Measurements from ENCODE around the gene STPG2. TPM values are rescaled to one million over a fixed set of nuclear protein-coding genes. Genes with fewer than 3 reads are reported as not detected.

Gene STPG2
- total and polyA plus RNA-seq, 2 of the 8 experiments (the other 6 are each of a cell fraction or from before 2014, with no cell fraction given) = 0.03 TPM; not detected in 1

DNA sequence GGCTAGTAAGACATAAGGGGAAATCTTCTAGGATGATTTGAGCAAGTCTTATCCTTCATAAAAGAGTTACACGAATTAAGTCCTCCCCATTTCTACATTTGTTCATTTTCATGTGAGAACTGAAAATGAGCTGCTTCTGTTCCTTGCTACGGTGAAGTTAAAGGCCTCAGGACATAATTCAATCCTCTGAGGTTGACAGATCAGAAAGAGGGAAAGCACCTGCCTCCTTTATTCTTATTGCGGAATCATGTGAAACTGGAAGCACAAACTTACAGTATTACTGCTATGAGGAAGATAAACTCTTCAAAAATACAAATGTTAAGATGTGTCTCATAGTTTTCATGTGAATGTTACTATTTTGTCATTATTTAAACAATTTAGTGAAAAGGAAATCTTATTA lies 395.3 kb downstream of the STPG2 start:
- no peak overlapping the region for H3K4me3 ChIP-seq (ENCODE audit: extremely low read depth in 1 of 4, insufficient read depth in 2 of 4, low read depth in 3 of 4, low read length in 4 of 4)
- H3K18ac ChIP-seq (ENCODE audit: extremely low read depth, low read length) = no peak overlapping the region
- H3K23me2 ChIP-seq (ENCODE audit: low read depth, low read length) = no peaks in the 10 kb centered on the region
- FAIRE-seq (no peak), DNase-seq (ENCODE audit: low read depth in 1 of 2, low spot score in 2 of 2) (no peak)
- H4K20me1 ChIP-seq (replicated peaks in 1 of 2; ENCODE audit: control insufficient read depth in 1 of 2, insufficient read depth in 2 of 2, low read length in 2 of 2) = no peaks in the 10 kb centered on the region
- WGBS, 2 experiments (ENCODE audit: extremely low coverage in 1 of 2, insufficient coverage in 1 of 2, insufficient read length in 1 of 2, insufficient replicate concordance in 2 of 2, low coverage in 1 of 2, low lambda C conversion rate in 2 of 2, missing lambda C conversion rate in 1 of 2) = 87% methylated on average over 3 of the region's 3 CpGs; no CpG with 5 or more reads in 1 of the 2 experiments
- no peaks in the 10 kb centered on the region for H3K9me3 ChIP-seq (ENCODE audit: insufficient read depth in 2 of 2, low read depth in 1 of 2, low read length in 1 of 2)
- H3K23ac ChIP-seq (ENCODE audit: insufficient read length) = no peak overlapping the region
- no peak overlapping the region for H3K4me2 ChIP-seq (ENCODE audit: insufficient read depth in 1 of 2, low read depth in 2 of 2, low read length in 2 of 2)
- H3K27ac ChIP-seq (ENCODE audit: low read depth, low read length) = no peak overlapping the region
- no peak overlapping the region for H4K5ac ChIP-seq (ENCODE audit: insufficient read length, low read depth, low read length)
- H2AK5ac ChIP-seq (ENCODE audit: low read depth, low read length) = no peak overlapping the region
- H3K79me1 ChIP-seq (ENCODE audit: low read depth, low read length) = no peaks in the 10 kb centered on the region
- POLR2A ChIA-PET (ENCODE audit: partially characterized antibody) = no interaction called here
- no peak overlapping the region for H2AFZ ChIP-seq (ENCODE audit: low read length)
- H3K79me2 ChIP-seq (ENCODE audit: control insufficient read depth in 1 of 2, insufficient read depth in 2 of 2, low read length in 2 of 2) = no peaks in the 10 kb centered on the region
- no peak overlapping the region for H4K8ac ChIP-seq (ENCODE audit: extremely low read depth, insufficient read depth, low read length)
- H2BK5ac ChIP-seq (ENCODE audit: low read depth, low read length) = no peak overlapping the region
- no peak overlapping the region for H3K4ac ChIP-seq (replicated peaks; ENCODE audit: insufficient read length, low read depth, low read length)
- TF ChIP-seq CBX8 (IDR thresholded peaks at IDR 0.05; ENCODE audit: borderline replicate concordance, low read depth, low read length) (no peak), ASH2L (IDR thresholded peaks at IDR 0.05; ENCODE audit: low read length) (no peak), RBBP5 (IDR thresholded peaks at IDR 0.05; ENCODE audit: borderline replicate concordance, low read depth, low read length) (no peak), TBP (IDR thresholded peaks at IDR 0.05; ENCODE audit: low read depth, low read length) (no peak), TEAD4 (IDR thresholded peaks at IDR 0.05; ENCODE audit: low read depth, low read length) (no peak)
- H3K27me3 ChIP-seq (replicated peaks in 1 of 4; ENCODE audit: control insufficient read depth in 3 of 4, extremely low read depth in 1 of 4, insufficient read depth in 3 of 4, low read length in 3 of 4) = no peaks in the 10 kb centered on the region
- H3K4me1 ChIP-seq (replicated peaks in 1 of 4; ENCODE audit: control insufficient read depth in 3 of 4, insufficient read depth in 4 of 4, low read length in 3 of 4) = no peaks in the 10 kb centered on the region
- H2BK20ac ChIP-seq (ENCODE audit: low read length) = no peak overlapping the region
- no peak overlapping the region for H4K91ac ChIP-seq (replicated peaks; ENCODE audit: insufficient read length, low read length)
- H2BK12ac ChIP-seq (ENCODE audit: low read depth, low read length) = no peak overlapping the region
- no peak overlapping the region for H3K56ac ChIP-seq (replicated peaks; ENCODE audit: insufficient read length, low read depth, low read length)
- no peak overlapping the region for H3K9ac ChIP-seq (replicated peaks in 1 of 4; ENCODE audit: extremely low read depth in 1 of 4, low read depth in 3 of 4, low read length in 3 of 4)
- H3K36me3 ChIP-seq (ENCODE audit: control insufficient read depth in 2 of 4, insufficient read depth in 4 of 4, low read length in 3 of 4) = no peaks in the 10 kb centered on the region
- H2BK120ac ChIP-seq (replicated peaks; ENCODE audit: low read depth, low read length) = no peak overlapping the region
- H2BK15ac ChIP-seq (ENCODE audit: low read length) = no peak overlapping the region
- H3K14ac ChIP-seq (ENCODE audit: insufficient read length) = no peak overlapping the region
- CTCF ChIA-PET (ENCODE audit: partially characterized antibody) = no interaction called here

All from H1 (cell line).